GM19468 (cell line): Measurements from ENCODE around the gene NAA11.
"Not testable (repeated sequence)": the region's sequence is repeated elsewhere in the genome, so short reads cannot be mapped to it uniquely, and the experiment has no call there.

ENCODE experiments used
- ATAC-seq: cut with Tn5 transposase; IDR thresholded peaks from one replicate; pipeline ENCODE4 v1.9.1; 2021; ENCODE audit warnings: mild to moderate bottlenecking, moderate library complexity, moderate number of reproducible peaks; ENCODE audit not compliant: unreplicated experiment; ENCODE audit errors: extremely low read depth

NAA11 gene

DNA sequence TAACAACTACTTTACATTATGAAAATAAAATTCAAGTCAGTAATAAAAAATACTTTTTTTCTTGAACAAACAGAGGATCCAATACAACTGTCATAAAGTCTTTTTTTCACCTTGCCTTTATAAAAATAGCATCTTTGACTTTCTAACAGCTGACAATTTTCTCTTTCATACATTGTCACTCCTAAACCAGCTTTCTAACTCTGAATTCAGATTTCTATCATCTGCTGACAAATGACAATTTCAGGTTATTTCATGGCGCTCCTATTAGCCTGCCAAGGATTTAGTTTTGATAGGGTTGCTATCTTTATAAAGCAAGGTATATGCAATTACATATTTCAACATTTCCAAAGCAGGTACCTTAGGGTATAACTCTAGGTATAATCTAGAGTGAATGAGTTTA lies 14.6 kb downstream of the NAA11 start:
- no peak for ATAC-seq

DNA sequence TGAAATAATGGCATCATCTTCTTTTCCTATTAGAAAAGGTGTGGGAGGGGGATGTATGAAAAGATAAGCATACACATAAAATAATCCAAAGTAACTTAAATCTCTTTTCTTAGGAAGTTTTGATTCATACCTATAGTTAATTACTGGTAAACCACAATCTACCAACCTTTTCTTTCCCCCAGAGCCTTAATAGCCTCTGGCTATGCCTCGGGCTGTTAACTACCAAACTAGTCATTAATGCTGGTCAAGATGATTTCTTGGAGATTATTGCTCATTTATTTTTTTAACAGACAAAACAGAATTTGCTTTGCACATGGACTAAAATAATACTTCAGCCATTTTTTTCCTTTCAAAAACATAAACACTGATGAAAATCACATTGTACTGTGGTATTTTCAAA lies 16.9 kb downstream of the NAA11 start:
- no peak for ATAC-seq

DNA sequence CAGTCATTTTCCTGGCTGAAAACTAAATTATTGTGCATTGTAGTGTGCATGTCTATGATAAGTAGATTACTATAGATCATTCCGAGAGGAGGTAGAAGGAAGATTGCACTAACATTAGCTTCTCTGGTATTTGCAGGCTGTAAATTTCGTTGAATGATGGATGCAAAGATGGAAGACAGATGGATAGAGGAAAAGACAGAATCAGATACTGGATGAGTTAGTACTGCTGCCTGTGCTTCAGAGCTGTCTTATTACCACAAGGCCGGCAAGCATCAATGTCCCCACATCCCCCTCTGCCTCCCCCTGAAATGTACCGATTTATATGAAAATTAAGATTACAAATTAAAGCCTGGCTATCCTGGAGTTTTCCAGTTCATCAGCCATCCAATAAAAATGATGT lies 17.7 kb downstream of the NAA11 start:
- ATAC-seq = no peak

- no peak for ATAC-seq
Measured at GRCh38 chr4:79306795-79307194, 19.1 kb downstream of the NAA11 start.

DNA sequence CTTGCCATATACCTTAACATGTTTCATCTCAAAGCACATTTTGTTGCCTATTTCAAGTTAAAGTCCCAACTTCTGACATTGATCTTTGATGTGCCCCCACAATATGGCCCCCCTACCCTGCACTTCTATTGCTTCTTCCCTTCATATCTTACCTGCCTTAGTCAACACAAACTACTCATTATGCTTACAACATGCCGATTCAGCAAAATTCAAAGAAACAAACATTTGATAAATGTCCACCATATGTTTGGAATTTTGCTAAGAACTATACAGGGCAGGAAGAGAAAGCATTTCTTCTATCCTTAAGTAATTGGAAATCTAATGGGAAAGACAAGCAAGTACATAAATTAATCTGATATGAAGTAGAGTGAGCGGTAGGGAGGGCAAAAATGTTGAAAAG lies 25.6 kb downstream of the NAA11 start:
- no peak for ATAC-seq

- no peak for ATAC-seq
Measured at GRCh38 chr4:79298484-79298883, 27.4 kb downstream of the NAA11 start.

DNA sequence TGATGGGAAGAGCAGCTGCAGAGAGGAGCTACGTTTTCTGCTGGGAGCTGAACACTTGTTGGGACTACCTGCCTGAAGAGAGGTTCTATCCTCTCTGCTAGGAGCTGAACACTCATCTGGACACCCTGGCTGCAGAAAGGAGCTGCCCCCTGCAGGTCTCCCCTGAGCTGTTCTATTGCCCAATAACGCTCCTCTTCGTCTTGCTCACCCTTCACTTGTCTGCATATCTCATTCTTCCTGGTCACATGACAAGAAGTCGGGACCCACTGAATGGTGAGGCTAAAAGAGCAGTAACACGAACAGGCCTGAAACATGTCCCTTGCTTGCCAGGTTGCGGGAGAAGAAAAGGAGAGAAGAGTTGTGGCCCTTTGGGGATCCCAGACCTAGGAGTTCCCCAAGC lies 27.8 kb downstream of the NAA11 start:
- ATAC-seq = no peak

GRCh38 chr4:79297479-79297878 lies 28.4 kb downstream of the NAA11 start:
- ATAC-seq = no peak

DNA sequence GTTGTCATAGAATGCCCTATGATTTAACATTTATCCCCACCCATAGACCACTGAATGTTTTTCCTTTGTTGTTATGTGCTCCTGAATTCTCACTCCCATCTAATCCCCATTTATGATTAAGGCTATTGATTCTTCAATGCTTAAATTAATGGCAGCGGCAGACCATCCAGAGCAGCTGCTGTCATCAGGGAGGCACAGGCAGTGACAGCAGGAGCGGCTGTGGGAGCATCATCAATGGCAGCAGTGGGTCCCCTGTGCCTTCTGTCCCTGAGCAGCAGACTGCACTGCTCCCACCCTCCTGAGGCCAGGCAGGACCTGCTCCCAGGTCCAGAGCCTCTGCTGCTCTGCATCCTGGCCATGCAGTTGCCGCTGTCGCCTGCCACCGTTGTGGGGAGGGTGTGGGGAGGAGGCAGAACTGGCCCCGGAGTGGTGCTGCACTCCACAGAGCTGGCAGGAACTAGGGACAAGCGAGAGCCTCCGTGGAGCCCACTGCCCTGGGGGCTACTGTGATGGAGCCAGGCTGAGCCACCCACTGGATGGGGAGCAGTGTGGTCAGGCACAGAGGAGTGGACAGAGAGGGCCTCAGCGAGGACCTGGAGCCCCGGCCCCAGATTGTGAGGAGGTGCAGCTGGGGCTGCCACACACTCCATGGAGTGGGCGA lies 29.0 kb downstream of the NAA11 start:
- ATAC-seq = no peak

GRCh38 chr4:79295086-79295485 lies 30.8 kb downstream of the NAA11 start:
- no peak for ATAC-seq

DNA sequence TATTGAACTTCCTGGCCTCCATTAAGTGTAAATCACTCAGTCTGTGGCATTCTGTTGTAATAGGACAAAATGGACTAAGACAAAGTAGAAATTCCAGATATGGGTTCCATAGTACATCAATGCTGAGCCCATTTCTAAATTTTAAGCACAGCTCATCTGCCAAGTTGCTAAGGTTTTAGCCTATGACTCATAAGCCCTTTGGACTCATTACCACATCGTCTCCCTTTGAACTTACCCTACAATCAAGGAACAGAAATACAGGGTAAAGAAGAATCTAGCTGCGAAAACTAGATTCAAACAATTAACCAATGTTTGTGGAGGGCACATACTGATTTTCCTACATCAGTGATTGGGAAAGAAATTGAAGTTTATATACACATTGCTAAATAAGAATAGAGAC lies 31.8 kb downstream of the NAA11 start:
- ATAC-seq = no peak

- ATAC-seq = no peak
Measured at GRCh38 chr4:79292008-79292407, 33.9 kb downstream of the NAA11 start.

- ATAC-seq = no peak
Measured at GRCh38 chr4:79290376-79290775, 35.5 kb downstream of the NAA11 start.

- ATAC-seq = no peak
Measured at GRCh38 chr4:79288185-79288584, 37.7 kb downstream of the NAA11 start.

GRCh38 chr4:79287718-79288117 lies 38.1 kb downstream of the NAA11 start:
- ATAC-seq = no peak

DNA sequence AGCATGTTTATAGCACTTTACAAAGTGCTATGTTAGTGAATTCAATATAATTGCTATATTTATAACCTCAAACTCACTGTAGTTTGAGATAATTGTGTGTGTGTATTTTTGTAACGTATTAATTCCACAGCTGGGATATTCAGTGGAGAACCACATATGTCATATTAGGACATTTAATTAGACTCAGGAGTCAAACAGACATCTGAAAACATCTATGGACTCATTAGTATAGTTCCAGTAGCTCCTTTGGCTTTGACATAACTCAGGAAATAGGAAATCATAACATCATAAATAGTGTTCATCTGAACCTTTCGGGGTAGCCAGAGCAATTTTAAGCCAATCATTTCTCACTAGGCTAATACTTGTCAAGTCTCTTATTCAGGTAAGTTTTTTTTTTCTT lies 38.8 kb downstream of the NAA11 start:
- no peak for ATAC-seq

DNA sequence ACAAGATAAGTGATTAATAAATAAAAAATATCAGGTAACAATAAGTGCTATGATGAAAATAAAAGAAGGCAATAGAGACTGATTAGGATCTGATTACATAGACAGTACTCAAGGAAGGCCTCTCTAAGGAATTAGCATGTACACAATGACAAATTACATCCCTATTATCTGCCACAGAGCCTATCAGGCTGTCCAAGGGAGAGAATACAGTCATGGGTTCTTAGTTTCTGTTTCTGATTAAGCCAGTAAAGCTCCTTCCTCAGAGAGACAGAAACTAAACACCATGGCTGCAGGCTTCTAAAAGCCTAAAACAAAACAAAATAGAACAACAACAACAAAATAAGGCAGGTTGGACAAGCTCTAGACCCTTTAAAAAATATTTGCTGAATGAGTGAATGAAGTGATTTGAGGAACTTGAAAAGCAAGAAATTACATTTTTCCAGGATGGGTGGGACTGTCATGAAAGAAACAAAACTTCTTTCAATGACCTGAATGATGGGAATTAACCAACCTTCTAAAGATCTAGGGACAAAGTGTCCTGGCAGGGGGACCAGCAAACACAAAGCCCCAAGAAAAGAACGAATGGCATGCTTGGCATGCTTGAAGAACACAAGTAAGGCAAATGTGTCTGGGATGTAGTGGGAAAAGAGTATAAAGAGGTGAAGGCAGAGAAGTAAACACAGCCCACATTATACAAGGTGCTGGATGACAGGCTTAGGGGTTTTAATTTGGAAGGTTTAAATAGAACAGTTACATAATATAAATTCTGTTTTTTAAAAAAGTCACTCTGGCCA lies 44.1 kb downstream of the NAA11 start:
- no peak for ATAC-seq

DNA sequence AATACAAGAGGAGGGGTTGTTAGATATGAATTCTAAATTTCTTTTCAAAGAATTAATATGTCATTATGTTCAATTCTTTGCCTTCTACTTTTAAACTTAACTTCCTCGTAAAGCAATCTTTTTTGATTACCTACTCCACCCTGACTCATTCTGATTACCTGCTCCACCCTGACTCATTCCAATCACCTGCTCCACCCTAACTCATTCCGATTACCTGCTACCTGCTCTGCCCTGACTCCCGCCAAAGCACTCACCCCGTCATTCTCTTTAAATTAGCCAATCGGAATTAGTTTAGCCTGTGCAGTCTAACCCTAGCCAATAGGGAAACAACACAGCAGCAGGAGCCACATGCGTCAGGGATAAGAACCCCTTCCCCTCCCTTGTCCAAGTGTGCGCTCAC lies 48.4 kb downstream of the NAA11 start:
- ATAC-seq = not testable (repeated sequence)

- no peak for ATAC-seq
Measured at GRCh38 chr4:79273915-79274314, 51.9 kb downstream of the NAA11 start.

DNA sequence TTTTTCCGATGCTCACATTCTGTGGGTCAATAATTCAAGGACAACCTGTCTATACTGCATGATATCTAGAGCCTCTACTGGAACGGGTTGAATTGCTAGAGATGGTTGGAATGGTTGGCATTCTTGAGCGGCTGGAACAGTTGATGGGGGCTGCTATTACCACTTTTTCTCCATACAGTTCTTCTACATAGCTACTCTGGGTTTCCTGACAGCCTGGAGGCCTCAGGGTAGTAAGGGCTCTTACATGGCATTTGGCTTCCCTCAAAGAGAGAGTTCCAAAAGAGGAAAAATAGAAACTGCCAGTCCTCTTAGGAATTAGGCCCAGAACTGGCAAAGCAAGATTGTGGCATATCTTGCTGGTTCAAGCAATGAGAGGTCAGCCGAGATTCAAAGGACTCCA lies 53.1 kb downstream of the NAA11 start:
- ATAC-seq = no peak

- ATAC-seq = no peak
Measured at GRCh38 chr4:79272126-79272525, 53.7 kb downstream of the NAA11 start.

DNA sequence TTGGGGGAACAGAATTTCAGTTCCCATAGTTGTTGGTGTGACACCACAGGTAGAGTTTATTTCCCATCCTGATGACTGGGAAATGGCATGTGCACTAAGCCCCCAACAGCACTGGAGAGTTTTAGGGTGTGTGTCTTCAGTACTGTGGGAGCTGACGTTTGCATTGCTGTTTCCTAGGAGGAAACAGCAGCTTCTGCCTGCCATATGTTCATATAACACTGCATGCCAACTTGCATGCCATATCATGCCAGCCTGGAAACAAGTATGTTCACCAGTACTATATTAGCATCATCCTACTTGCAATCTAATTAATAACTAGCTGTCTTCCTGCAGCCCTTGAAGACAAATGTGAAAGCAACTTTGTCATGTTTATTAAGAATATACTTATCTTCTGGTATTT lies 58.2 kb downstream of the NAA11 start:
- ATAC-seq = no peak
